T-helper 1 cell treated with Interleukin-12 subunit alpha and Interleukin-12 subunit beta and Interleukin-4 antibody, amounts not matched to agents 30 ng/mL and 1 ng/mL, for 36 hours (primary cell): ENCODE measurements around the gene CIROP. TPM values are rescaled to one million over a fixed set of nuclear protein-coding genes. Genes with fewer than 3 reads are reported as not detected.

Experiments used
- intact Hi-C: fragments of 100-400 bp; cut with micrococcal nuclease; formaldehyde crosslinking; loops from one replicate; pipeline ENCODE4 v1.15.1; 2024
- total RNA-seq: library from RNA; stranded (reverse); gene quantifications from 2 replicates; pipeline ENCODE4 v1.2.3, GENCODE V29; 2022

CIROP gene
- total RNA-seq, 1 donor from 2014 or later = not detected

DNA sequence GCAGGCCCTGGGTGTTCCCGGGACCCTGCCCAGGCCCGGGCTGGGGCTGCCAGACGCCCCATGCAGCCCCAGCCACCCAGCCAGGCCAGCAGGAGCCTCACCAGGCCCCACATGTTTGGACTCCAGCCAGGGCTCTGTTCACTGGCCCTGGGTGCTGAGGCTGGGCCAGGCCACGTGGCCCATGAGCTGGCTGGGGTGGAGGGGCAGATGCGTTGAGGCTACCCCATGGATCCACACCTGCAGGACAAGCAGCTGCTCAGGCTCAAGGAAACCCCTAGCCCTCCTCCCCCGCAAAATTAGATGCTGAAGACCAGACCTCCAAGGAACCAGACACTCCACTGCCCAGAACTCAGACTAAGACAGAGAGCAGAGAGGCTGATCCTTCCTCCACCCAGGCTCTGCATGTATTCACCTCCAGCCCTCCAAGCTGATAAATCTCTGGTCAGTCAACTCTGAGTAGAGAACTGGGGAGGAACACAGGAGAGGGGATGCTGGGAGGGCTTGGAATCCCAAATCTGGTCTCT lies 49.1 kb downstream of the CIROP start:
- intact Hi-C loops = loop anchor here (1.0 to 10.0 kb wide), 4 partner anchors 21 to 1141 kb away; partner anchors contain the start of genes DAD1 and PSMB5

DNA sequence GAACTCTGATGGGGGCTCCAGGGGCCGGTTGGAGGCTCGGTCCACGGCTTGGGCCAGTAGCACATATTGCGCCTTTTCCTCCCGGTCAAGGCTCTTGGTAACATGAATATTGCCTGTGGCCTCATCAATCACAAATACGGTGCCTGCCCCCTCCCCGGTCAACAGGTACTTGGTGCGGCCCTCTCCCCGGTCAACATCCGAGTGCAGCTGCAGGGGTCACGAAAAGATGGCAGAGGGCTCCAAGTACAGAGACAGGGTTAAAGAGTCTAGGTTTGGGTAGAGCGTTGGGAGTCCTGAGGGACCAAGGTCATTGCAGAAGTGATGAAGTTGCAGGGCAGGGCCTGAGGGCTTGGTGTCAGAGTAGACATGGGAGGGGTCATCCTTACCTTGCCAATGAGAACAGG lies 49.6 kb downstream of the CIROP start:
- intact Hi-C loops = loop anchor here (5.0 to 10.0 kb wide), 3 partner anchors 468 to 1140 kb away; partner anchors contain the start of gene DAD1

DNA sequence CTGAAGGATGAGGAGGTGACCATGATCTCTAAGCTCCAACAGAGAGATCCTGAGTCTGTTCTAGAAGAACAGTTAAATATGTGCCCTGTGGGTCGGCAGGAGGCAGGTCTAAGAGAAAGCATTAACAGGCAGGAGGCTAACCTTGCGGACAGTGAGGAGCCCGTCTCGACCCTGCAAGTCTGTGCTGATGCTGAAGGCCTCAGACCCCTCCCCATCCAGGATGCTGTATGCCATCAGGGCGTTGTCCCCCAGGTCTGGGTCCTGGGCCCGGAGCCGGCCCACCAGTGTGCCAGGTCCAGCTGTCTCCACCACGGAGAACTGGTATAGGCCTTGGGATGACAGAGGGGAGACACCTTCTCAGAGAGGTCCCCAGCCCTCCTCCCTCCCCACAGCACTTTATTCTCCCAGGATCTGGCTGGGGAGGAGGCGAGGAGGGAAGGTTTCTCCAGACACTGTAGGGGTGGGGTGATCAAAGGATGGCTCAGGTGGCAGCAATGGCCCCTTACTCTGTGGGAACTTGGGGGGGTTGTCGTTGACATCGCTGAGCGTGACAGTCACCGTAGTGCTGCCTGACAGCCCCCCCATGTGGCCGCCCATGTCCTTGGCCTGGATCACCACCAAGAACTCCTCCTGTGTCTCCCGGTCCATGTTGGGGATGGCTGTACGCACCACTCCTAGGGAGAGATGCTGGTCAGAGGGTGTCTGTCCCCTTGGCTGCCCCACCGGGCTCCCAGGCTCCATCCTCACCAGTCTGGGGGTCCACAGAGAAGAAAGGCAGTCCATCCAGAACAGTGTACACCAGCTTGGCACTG lies 50.6 kb downstream of the CIROP start:
- intact Hi-C loops = loop anchor here (10.0 kb wide), 1 partner anchor 1139 kb away; no protein-coding TSS in a partner anchor

DNA sequence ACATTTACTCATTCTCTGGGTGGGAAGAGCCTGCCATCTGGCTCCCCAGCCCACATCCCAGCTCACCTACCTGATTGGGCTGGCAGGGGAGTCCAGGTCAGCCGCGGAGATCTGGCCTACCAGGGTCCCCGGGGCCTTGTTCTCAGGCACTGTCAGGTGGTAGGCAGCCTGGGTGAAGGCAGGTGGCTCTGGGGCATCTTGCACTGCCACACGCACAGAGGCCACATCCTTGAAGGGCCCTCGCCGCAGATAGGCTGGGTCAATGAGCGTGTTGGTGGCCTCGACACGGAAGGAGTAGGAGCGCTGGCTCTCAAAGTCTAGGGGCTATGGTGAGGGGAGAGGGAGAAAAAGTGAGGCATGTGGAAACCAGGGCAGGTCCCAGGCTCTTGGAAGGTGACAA lies 51.4 kb downstream of the CIROP start:
- intact Hi-C loops = loop anchor here (10.0 kb wide), 1 partner anchor 1139 kb away; no protein-coding TSS in a partner anchor

DNA sequence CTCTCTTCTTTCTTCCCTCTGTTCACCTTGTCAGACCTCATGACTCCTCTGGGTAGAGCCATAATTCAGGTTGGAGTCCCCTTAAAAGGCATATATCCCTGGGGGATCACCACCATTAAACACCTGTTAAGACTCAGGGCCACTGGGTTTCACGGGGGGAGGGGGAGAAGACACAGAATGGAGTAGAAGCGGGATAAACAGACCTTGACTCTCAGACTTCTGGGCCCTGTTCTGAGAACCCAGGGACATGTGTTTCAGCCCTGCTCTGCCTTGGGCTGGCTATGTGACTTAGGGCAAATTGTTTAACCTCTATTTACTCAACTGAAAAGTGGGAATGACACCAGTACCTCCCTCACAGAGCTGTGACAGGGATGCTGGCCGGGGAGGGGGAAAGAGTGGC lies 52.1 kb downstream of the CIROP start:
- intact Hi-C loops = loop anchor here (10.0 kb wide), 1 partner anchor 1138 kb away; no protein-coding TSS in a partner anchor

DNA sequence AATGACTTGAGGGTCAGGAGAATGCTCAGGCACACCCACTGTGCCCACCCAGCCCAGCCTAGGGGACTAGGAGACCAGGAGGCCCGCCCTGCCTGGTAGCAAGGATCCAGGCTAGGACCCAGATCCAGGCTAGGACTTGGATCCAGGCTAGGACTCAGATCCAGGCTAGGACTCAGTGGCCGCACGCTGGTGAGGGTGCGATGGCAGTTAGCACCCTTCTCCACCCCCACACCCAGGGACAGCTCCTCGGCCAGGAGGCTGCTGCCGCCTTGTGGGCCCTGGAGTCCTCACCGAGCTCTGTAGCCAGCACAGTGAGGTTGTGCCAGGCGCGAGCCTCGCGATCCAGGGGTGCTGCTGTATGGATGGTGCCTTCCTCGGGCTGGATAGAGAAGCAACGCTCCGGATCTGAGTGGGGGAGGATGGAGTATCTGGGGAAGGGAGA lies 52.6 kb downstream of the CIROP start:
- intact Hi-C loops = loop anchor here (10.0 kb wide), 1 partner anchor 1137 kb away; no protein-coding TSS in a partner anchor

DNA sequence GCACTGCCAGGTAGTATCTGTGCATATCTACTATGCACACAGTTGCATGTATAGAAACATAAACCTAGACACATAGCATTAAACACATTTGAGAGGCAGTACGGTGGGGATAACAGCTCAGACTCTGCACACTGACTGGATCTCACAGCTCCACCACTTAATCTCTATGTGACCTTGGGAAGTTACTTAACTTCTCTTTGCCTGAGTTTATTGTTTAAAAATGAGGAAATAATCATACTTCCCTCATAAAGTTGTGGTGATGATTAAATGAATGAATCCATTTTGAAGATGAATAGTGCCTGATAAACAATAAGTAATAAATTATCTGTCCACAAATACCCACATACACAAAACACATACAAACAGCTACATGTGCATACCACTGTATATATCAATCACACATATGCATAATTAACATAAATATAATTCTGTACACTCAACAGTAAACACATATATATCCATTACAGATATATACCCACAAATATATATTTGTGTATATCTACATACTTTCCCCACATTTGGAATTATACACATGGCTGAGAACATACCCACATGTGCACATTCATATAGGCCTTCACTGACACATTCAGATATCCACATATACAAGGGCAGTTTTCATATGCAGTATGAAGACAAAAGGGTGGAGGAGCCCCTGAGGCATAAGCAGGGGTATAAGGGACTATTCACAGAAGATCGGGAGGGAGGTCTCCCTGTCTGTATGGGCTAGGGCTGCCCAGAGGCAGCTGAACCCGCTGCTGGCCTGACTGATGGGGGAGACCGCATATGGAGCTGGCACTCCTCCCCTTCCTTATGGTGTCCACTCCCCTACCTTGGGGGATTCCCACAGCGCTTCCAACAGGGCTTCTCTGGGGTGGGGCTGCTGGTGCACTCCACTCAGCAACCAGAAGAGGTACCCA lies 53.4 kb downstream of the CIROP start:
- intact Hi-C loops = loop anchor here (10.0 kb wide), 1 partner anchor 1137 kb away; no protein-coding TSS in a partner anchor

Other genes starting within 250 kb of the CIROP start
- gene LRP10, start 233.2 kb downstream of the CIROP start, total RNA-seq = 78.4 and 82.0 TPM in 2 replicates
- gene REM2, start 221.8 kb downstream of the CIROP start, total RNA-seq = 0.51 and 1.0 TPM in 2 replicates
- gene RBM23, start 185.8 kb downstream of the CIROP start, total RNA-seq = 95.9 and 98.9 TPM in 2 replicates
- 80.5 and 88.4 TPM in 2 replicates for gene PRMT5, start 175.6 kb downstream of the CIROP start, total RNA-seq
- gene HAUS4, start 147.9 kb downstream of the CIROP start, total RNA-seq = 38.0 and 45.4 TPM in 2 replicates
- gene AJUBA, start 122.4 kb downstream of the CIROP start, total RNA-seq = 0.74 and 1.9 TPM in 2 replicates
- gene C14orf93, start 94.8 kb downstream of the CIROP start, total RNA-seq = 9.3 and 10.1 TPM in 2 replicates
- gene PSMB5, start 70.1 kb downstream of the CIROP start, total RNA-seq = 73.1 and 73.6 TPM in 2 replicates
- gene PSMB11, start 62.8 kb downstream of the CIROP start, total RNA-seq = not detected in 2 replicates
- 2.0 and 2.2 TPM in 2 replicates for gene CDH24, start 47.5 kb downstream of the CIROP start, total RNA-seq
- gene ACIN1, start 9.9 kb downstream of the CIROP start, total RNA-seq = 219 and 223 TPM in 2 replicates
- gene C14orf119, start 9.5 kb downstream of the CIROP start, total RNA-seq = 47.7 and 50.3 TPM in 2 replicates
- 0.34 TPM in 1 of 2 replicates, not detected in the other for gene CEBPE, start 14.3 kb upstream of the CIROP start, total RNA-seq
- 0.25 TPM in 1 of 2 replicates, not detected in the other for gene SLC7A8, start 78.7 kb upstream of the CIROP start, total RNA-seq
- not detected in 2 replicates for gene RNF212B, start 132.9 kb upstream of the CIROP start, total RNA-seq
- 11.9 and 13.6 TPM in 2 replicates for gene HOMEZ, start 181.1 kb upstream of the CIROP start, total RNA-seq
- gene PPP1R3E, start 197.9 kb upstream of the CIROP start, total RNA-seq = 23.5 and 26.6 TPM in 2 replicates
- 5.0 and 5.4 TPM in 2 replicates for gene BCL2L2, start 201.8 kb upstream of the CIROP start, total RNA-seq
- 193 TPM in 2 replicates for gene PABPN1, start 216.5 kb upstream of the CIROP start, total RNA-seq
- gene SLC22A17, start 247.9 kb upstream of the CIROP start, total RNA-seq = 3.6 and 3.8 TPM in 2 replicates